ENCODE results near the gene ZWILCH.

- TF ChIP-seq EZH2 (IDR thresholded peaks at IDR 0.05; ENCODE audit: low read length) (no peak), CTCF (optimal IDR thresholded peaks at IDR 0.05 in 1 of 3, IDR thresholded peaks at IDR 0.05 in 1 of 3, conservative IDR thresholded peaks at IDR 0.05 in 1 of 3; ENCODE audit: extremely low read depth in 1 of 3, insufficient read depth in 2 of 3, low read length in 3 of 3) (no peak)
Observed at GRCh38 chr15:66574596-66574950, 69.4 kb downstream of the ZWILCH start.
